HG02943 (cell line): ENCODE results near the gene GABBR1.

Experiments used
- ATAC-seq: cut with Tn5 transposase; IDR thresholded peaks from one replicate; pipeline ENCODE4 v1.9.1; 2021; ENCODE audit warnings: mild to moderate bottlenecking, low read depth, moderate library complexity; ENCODE audit not compliant: unreplicated experiment

Gene GABBR1

GRCh38 chr6:29655658-29656057 lies 22.7 kb upstream of the GABBR1 start:
- no peak for ATAC-seq

- no peak for ATAC-seq
These were observed 20.6 kb upstream of the GABBR1 start for GRCh38 chr6:29653452-29654038.

GRCh38 chr6:29652198-29652584 lies 19.2 kb upstream of the GABBR1 start:
- ATAC-seq, result no peak

- no peak for ATAC-seq
These were observed 18.6 kb upstream of the GABBR1 start for GRCh38 chr6:29651413-29652197.

- peak; percentile 89 for ATAC-seq
These were observed 17.0 kb upstream of the GABBR1 start for GRCh38 chr6:29649701-29650673.

GRCh38 chr6:29647927-29648642 lies 15.1 kb upstream of the GABBR1 start:
- no peak for ATAC-seq

- no peak for ATAC-seq
These were observed 8.6 kb upstream of the GABBR1 start for GRCh38 chr6:29641430-29642148.

GRCh38 chr6:29637247-29637646 lies 4.3 kb upstream of the GABBR1 start:
- no peak for ATAC-seq

GRCh38 chr6:29633534-29633905 lies 537 bp upstream of the GABBR1 start:
- ATAC-seq, result no peak

GRCh38 chr6:29631860-29632731 lies 887 bp downstream of the GABBR1 start:
- no peak for ATAC-seq

- no peak for ATAC-seq
These were observed 1.7 kb downstream of the GABBR1 start for GRCh38 chr6:29631209-29631810.

- no peak for ATAC-seq
These were observed 2.7 kb downstream of the GABBR1 start for GRCh38 chr6:29630315-29630714.

GRCh38 chr6:29629571-29629970 lies 3.4 kb downstream of the GABBR1 start:
- ATAC-seq, result no peak

- no peak for ATAC-seq
These were observed 4.3 kb downstream of the GABBR1 start for GRCh38 chr6:29628419-29629281.

GRCh38 chr6:29627755-29628418 lies 5.1 kb downstream of the GABBR1 start:
- no peak for ATAC-seq

GRCh38 chr6:29626948-29627754 lies 5.8 kb downstream of the GABBR1 start:
- ATAC-seq, result no peak
